GM12878 (cell line): ENCODE measurements around the gene MST1. TPM values are rescaled to one million over a fixed set of nuclear protein-coding genes. Genes with fewer than 3 reads are reported as not detected.

Experiments used
- ATAC-seq: fragments of 200-7000 bp; cut with Tn5 transposase; 3 replicates; pipeline ENCODE4 v1.9.1; 2020; ENCODE audit warnings: mild to moderate bottlenecking, moderate library complexity
- BruUV-seq: library from RNA; stranded (reverse); fragments of 400-500 nt; replicated peaks from 2 replicates; lab custom pipeline; 2021; lab: Mats Ljungman, UMichigan
- CTCF ChIA-PET: fragments of 300-600 bp; sonication (Branson Sonifier 250); formaldehyde crosslinking; extraction: SDS; loops from one replicate; lab custom pipeline; 2021; ENCODE audit warnings: inconsistent platforms; lab: Yijun Ruan, JAX
- POLR2A ChIA-PET: fragments of 350-600 bp; formaldehyde crosslinking; extraction: SDS; loops from one replicate; lab custom pipeline; 2021; ENCODE audit warnings: inconsistent platforms; lab: Charles Lee
- RAD21 ChIA-PET: fragments of 300-600 bp; sonication (Branson Sonifier 250); formaldehyde crosslinking; loops from one replicate; lab custom pipeline; 2023; ENCODE audit warnings: antibody characterized with exemption; ENCODE audit not compliant: unreplicated experiment; lab: Charles Lee
- SMC1A ChIA-PET: fragments of 300-600 bp; sonication (Branson Sonifier 250); formaldehyde crosslinking; loops from one replicate; lab custom pipeline; 2023; ENCODE audit not compliant: unreplicated experiment, uncharacterized antibody; lab: Charles Lee
- DNase-seq: peaks from one replicate; pipeline ENCODE4 v3.0.0-alpha.2; 2011; ENCODE audit warnings: low read depth, low spot score
- FAIRE-seq: peaks from 3 replicates; lab custom pipeline; 2011; peaks lifted over from hg19 to GRCh38; lab: Jason Lieb, UNC
- H2AFZ ChIP-seq: 2 replicates; pipeline ENCODE4 v1.6.0; 2011; ENCODE audit warnings: low read depth, low read length, control low read depth; ENCODE audit not compliant: control insufficient read depth
- H3K27ac ChIP-seq: 2 replicates; pipeline ENCODE4 v1.5.1; 2011; ENCODE audit warnings: control low read depth; ENCODE audit not compliant: control insufficient read depth, insufficient read depth
- H3K27me3 ChIP-seq, 2 experiments: replicated peaks in 1 of 2; 2 replicates each; pipeline versions ENCODE4 v1.6.0 to v1.6.1; 2011; ENCODE audit warnings: low read length in 1 of 2; ENCODE audit not compliant: control insufficient read depth in 2 of 2, insufficient read depth in 2 of 2
- H3K36me3 ChIP-seq, 2 experiments: 2 replicates each; pipeline ENCODE4 v1.5.1; 2011; ENCODE audit warnings: low read length in 1 of 2; ENCODE audit not compliant: control insufficient read depth in 2 of 2, insufficient read depth in 2 of 2
- H3K4me1 ChIP-seq: 2 replicates; pipeline ENCODE4 v1.6.1; 2011; ENCODE audit warnings: mild to moderate bottlenecking, low read length, moderate library complexity, mixed read lengths; ENCODE audit not compliant: control insufficient read depth, insufficient read depth
- H3K4me2 ChIP-seq: 2 replicates; pipeline ENCODE4 v1.6.0; 2011; ENCODE audit warnings: control low read depth; ENCODE audit not compliant: control insufficient read depth, insufficient read depth
- H3K4me3 ChIP-seq: fragments of 200-600 bp; sonication (generic); 2 replicates; pipeline ENCODE4 v1.5.1; 2016
- H3K79me2 ChIP-seq: 2 replicates; pipeline ENCODE4 v1.6.0; 2011; ENCODE audit warnings: low read length; ENCODE audit not compliant: control insufficient read depth, insufficient read depth
- H3K9ac ChIP-seq: 2 replicates; pipeline ENCODE4 v1.8.0; 2011; ENCODE audit warnings: low read length, control low read depth, mixed read lengths; ENCODE audit not compliant: control insufficient read depth, insufficient read depth
- H3K9me3 ChIP-seq: replicated peaks from 3 replicates; pipeline ENCODE4 v1.5.1; 2011; ENCODE audit warnings: mild to moderate bottlenecking, low read length; ENCODE audit not compliant: control insufficient read depth, insufficient read depth
- H4K20me1 ChIP-seq: 2 replicates; pipeline ENCODE4 v1.6.0; 2011; ENCODE audit not compliant: control insufficient read depth, insufficient read depth
- CBX3 ChIP-seq: fragments of 200-600 bp; sonication (generic); IDR thresholded peaks from 2 replicates; pipeline ENCODE4 v1.6.1; 2016; ENCODE audit warnings: low read depth, borderline replicate concordance
- EED ChIP-seq: sonication (generic); IDR thresholded peaks from 2 replicates; pipeline ENCODE4 v1.6.1; 2016; ENCODE audit warnings: antibody characterized with exemption, low read depth
- FOXK2 ChIP-seq: fragments of 450-650 bp; IDR thresholded peaks from 2 replicates; pipeline ENCODE4 v1.6.1; 2017; ENCODE audit warnings: mild to moderate bottlenecking, moderate library complexity
- HDGF ChIP-seq: fragments of 450-650 bp; IDR thresholded peaks from 2 replicates; pipeline ENCODE4 v1.6.1; 2016; ENCODE audit warnings: antibody characterized with exemption
- MEF2B ChIP-seq: fragments of 450-650 bp; IDR thresholded peaks from 2 replicates; pipeline ENCODE4 v1.6.1; 2018; ENCODE audit warnings: mild to moderate bottlenecking, moderate library complexity; ENCODE audit not compliant: partially characterized antibody, poor library complexity, severe bottlenecking
- MXI1 ChIP-seq: fragments of 150-350 bp; IDR thresholded peaks from 2 replicates; pipeline ENCODE4 v1.6.1; 2011; ENCODE audit warnings: low read depth, mild to moderate bottlenecking, inconsistent platforms, low read length, improper control_type of control experiment
- RUNX3 ChIP-seq: IDR thresholded peaks from 2 replicates; pipeline ENCODE4 v1.6.1; 2012; ENCODE audit warnings: low read length, inconsistent platforms
- SIN3A ChIP-seq: IDR thresholded peaks from 2 replicates; pipeline ENCODE4 v1.6.1; 2012; ENCODE audit warnings: low read depth, low read length, improper control_type of control experiment
- STAT3 ChIP-seq: IDR thresholded peaks from 2 replicates; pipeline ENCODE4 v1.6.1; 2011; ENCODE audit warnings: low read depth, low read length, improper control_type of control experiment
- WGBS: methylation state at CpG from one replicate; pipeline ENCODE4 v1.1.6; 2016; ENCODE audit warnings: low lambda C conversion rate; ENCODE audit not compliant: insufficient replicate concordance, insufficient coverage; ENCODE audit errors: missing lambda C conversion rate; 5-methylcytosine and 5-hydroxymethylcytosine counted together
- in situ Hi-C: fragments of 300-500 bp; cut with MboI; formaldehyde crosslinking; loops from 9 replicates; pipeline ENCODE4 v1.14.3; 2018; ENCODE audit warnings: mixed read lengths
- intact Hi-C: fragments of 100-400 bp; cut with micrococcal nuclease; formaldehyde crosslinking; loops from one replicate; pipeline ENCODE4 v1.14.2; 2022; ENCODE audit not compliant: unreplicated experiment
- polyA plus RNA-seq, 11 experiments: library from polyadenylated mRNA; depleted of rRNA in 4 of 11; unstranded in 6 of 11; stranded (reverse) in 5 of 11; fragments of >200 nt; fragmentation: Nextera tagmentation in 4 of 11; fragmentation: Illumina TruSeq in 1 of 11; extraction: Ambion mirVana in 4 of 11; extraction: Trizol in 1 of 11; gene quantifications; 1 replicate in 1 of 11; 2 replicates in 10 of 11; pipeline versions ENCODE4 v1.2.1 to v1.2.3, GENCODE V29; 2011 to 2016; ENCODE audit warnings: inconsistent platforms in 2 of 11, missing spikeins in 2 of 11, low read depth in 1 of 11
- total RNA-seq, 4 experiments: library from RNA; depleted of rRNA in 3 of 4; stranded (reverse); fragments of >200 nt in 3 of 4; fragmentation: Illumina TruSeq in 1 of 4; extraction: Trizol in 1 of 4; gene quantifications; 2 replicates each; pipeline versions ENCODE4 v1.2.1 to v1.2.3, GENCODE V29; 2013 to 2021
- TF ChIP-seq, protein P1 (sequence below): IDR thresholded peaks from 2 replicates; pipeline ENCODE4 v1.6.1; 2012; ENCODE audit warnings: improper control_type of control experiment, low read depth, low read length; ENCODE audit not compliant: insufficient replicate concordance

The MST1 gene
- total and polyA plus RNA-seq, 10 of the 15 experiments (the other 5 are each of a cell fraction or from before 2014, with no cell fraction given): 1.2 to 25.5 (median 4.1) TPM

- TF ChIP-seq, protein P1, sequence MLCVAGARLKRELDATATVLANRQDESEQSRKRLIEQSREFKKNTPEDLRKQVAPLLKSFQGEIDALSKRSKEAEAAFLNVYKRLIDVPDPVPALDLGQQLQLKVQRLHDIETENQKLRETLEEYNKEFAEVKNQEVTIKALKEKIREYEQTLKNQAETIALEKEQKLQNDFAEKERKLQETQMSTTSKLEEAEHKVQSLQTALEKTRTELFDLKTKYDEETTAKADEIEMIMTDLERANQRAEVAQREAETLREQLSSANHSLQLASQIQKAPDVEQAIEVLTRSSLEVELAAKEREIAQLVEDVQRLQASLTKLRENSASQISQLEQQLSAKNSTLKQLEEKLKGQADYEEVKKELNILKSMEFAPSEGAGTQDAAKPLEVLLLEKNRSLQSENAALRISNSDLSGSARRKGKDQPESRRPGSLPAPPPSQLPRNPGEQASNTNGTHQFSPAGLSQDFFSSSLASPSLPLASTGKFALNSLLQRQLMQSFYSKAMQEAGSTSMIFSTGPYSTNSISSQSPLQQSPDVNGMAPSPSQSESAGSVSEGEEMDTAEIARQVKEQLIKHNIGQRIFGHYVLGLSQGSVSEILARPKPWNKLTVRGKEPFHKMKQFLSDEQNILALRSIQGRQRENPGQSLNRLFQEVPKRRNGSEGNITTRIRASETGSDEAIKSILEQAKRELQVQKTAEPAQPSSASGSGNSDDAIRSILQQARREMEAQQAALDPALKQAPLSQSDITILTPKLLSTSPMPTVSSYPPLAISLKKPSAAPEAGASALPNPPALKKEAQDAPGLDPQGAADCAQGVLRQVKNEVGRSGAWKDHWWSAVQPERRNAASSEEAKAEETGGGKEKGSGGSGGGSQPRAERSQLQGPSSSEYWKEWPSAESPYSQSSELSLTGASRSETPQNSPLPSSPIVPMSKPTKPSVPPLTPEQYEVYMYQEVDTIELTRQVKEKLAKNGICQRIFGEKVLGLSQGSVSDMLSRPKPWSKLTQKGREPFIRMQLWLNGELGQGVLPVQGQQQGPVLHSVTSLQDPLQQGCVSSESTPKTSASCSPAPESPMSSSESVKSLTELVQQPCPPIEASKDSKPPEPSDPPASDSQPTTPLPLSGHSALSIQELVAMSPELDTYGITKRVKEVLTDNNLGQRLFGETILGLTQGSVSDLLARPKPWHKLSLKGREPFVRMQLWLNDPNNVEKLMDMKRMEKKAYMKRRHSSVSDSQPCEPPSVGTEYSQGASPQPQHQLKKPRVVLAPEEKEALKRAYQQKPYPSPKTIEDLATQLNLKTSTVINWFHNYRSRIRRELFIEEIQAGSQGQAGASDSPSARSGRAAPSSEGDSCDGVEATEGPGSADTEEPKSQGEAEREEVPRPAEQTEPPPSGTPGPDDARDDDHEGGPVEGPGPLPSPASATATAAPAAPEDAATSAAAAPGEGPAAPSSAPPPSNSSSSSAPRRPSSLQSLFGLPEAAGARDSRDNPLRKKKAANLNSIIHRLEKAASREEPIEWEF: no peak
- no peak for TF ChIP-seq HDGF
- no peak for TF ChIP-seq STAT3
- no peak for TF ChIP-seq CBX3
- TF ChIP-seq MXI1: no peak
- no peak for TF ChIP-seq SIN3A
Measured at GRCh38 chr3:49650637-49651036, 38.6 kb downstream of the MST1 start (continued).

GRCh38 chr3:49650177-49650576, 39.1 kb downstream of the MST1 start:
- ATAC-seq: peak; percentile 27; the same call in 2 of the 3 replicates
- TF ChIP-seq FOXK2 (no peak), EED (peak; percentile 50; the same call in 1 of the 2 replicates), RUNX3 (peak; percentile 73), MEF2B (no peak)
- Histone ChIP-seq H3K4me2 (no peak overlapping the region), H3K9me3 (no peaks in the 10 kb centered on the region), H2AFZ (peak overlapping the region; percentile 44), H3K27me3 (no peaks in the 10 kb centered on the region), H3K4me3 (no peak overlapping the region), H3K27ac (no peak overlapping the region), H3K4me1 (peaks cover 15% of the 10 kb centered on the region), H3K79me2 (no peaks in the 10 kb centered on the region), H3K9ac (no peak overlapping the region), H3K36me3 (no peaks in the 10 kb centered on the region), H4K20me1 (no peaks in the 10 kb centered on the region)
- 38% methylated on average over 1 of the region's 1 CpG for WGBS
- BruUV-seq: no TSS peak
- in situ Hi-C loops: no loop called here
- POLR2A ChIA-PET: no interaction called here
- DNase-seq: no peak
- CTCF ChIA-PET: no interaction called here
- FAIRE-seq: no peak
- SMC1A ChIA-PET: no interaction called here
- RAD21 ChIA-PET: no interaction called here
- intact Hi-C loops: no loop called here
